Brain microvascular endothelial cell (primary cell): ENCODE results near the gene FAM217A.

ENCODE experiments used
- DNase-seq: peaks from one replicate; pipeline ENCODE4 v3.0.0-alpha.2; 2020
- H3K27ac ChIP-seq: fragments of 250-450 bp; sonication (Bioruptor Pico); 2 replicates; pipeline ENCODE4 v1.5.1; 2020; ENCODE audit warnings: mild to moderate bottlenecking, moderate library complexity
- H3K27me3 ChIP-seq: fragments of 250-450 bp; sonication (Bioruptor Pico); replicated peaks from 2 replicates; pipeline ENCODE4 v1.5.1; 2020; ENCODE audit warnings: mild to moderate bottlenecking
- H3K36me3 ChIP-seq: fragments of 250-450 bp; sonication (Bioruptor Pico); replicated peaks from 2 replicates; pipeline ENCODE4 v1.5.1; 2020; ENCODE audit warnings: mild to moderate bottlenecking
- H3K4me3 ChIP-seq: 2 replicates; pipeline ENCODE4 v1.5.1; 2011; ENCODE audit warnings: low read depth, mild to moderate bottlenecking, control low read depth, low read length, moderate library complexity
- in situ Hi-C: cut with HindIII; loops from 2 replicates; pipeline ENCODE4 v1.10.0; 2017; ENCODE audit warnings: low sequenced_read_pairs, low pct_ligation_motif_present
- TF ChIP-seq, protein P1 (sequence below): IDR thresholded peaks from 2 replicates; pipeline ENCODE4 v1.5.1; 2011; ENCODE audit warnings: low read depth, mild to moderate bottlenecking, moderate library complexity, low read length, control low read depth, inconsistent platforms; ENCODE audit errors: missing control alignments

FAM217A gene

DNA sequence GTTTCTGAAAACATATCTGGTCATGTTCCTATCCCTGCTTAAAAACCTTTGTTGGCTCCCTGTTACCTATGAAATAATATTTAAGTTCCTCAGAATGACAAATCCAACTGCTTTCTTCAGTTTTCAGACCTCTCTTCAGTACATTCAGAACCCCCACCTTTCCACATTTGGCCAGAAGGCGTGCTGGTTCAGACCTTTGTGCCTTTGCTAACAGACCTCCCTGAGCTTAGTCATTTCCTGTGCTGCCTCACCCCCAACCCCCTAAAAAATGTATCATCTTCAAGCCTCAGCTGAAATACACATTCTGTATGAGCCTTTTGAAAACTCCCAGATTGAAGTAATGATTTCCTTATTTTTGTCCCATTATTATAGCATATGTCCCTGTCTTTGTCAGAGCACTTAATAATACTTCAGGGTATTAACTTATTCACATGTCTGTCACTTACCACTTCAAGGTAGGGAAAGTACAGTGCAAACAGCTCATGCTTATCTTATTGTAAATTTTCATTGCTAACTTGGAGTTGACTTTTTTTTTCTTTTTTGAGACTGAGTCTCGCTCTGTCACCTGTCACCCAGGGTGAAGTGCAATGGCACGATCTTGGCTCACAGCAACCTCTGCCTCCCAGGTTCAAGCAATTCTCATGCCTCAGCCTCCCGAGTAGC lies 19.7 kb downstream of the FAM217A start:
- TF ChIP-seq, protein P1, sequence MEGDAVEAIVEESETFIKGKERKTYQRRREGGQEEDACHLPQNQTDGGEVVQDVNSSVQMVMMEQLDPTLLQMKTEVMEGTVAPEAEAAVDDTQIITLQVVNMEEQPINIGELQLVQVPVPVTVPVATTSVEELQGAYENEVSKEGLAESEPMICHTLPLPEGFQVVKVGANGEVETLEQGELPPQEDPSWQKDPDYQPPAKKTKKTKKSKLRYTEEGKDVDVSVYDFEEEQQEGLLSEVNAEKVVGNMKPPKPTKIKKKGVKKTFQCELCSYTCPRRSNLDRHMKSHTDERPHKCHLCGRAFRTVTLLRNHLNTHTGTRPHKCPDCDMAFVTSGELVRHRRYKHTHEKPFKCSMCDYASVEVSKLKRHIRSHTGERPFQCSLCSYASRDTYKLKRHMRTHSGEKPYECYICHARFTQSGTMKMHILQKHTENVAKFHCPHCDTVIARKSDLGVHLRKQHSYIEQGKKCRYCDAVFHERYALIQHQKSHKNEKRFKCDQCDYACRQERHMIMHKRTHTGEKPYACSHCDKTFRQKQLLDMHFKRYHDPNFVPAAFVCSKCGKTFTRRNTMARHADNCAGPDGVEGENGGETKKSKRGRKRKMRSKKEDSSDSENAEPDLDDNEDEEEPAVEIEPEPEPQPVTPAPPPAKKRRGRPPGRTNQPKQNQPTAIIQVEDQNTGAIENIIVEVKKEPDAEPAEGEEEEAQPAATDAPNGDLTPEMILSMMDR, result peak; percentile 59
- Histone ChIP-seq H3K27ac (peak overlapping the region; percentile 91), H3K4me3 (peak overlapping the region; percentile 20), H3K27me3 (no peaks in the 10 kb centered on the region), H3K36me3 (peaks cover 46% of the 10 kb centered on the region)
- peak; percentile 93 for DNase-seq
- in situ Hi-C loops, result no loop called here

DNA sequence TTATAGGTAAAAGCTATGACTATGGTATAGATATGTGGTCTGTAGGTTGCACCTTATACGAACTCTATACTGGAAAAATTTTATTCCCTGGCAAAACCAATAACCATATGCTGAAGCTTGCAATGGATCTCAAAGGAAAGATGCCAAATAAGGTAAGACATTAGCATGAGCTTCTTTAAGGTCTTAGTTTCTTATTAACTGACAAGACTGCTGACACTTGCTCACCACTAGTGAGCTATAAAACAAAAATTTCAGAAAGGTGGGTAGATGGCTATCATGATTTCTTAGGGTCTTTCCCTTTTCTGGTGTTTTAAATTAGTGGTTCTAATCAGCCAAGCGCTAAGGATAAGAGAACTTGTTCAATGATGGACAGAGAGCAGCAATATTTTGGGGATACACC lies 21.9 kb downstream of the FAM217A start:
- TF ChIP-seq, protein P1, result no peak
- Histone ChIP-seq H3K27me3 (no peaks in the 10 kb centered on the region), H3K36me3 (peaks cover 44% of the 10 kb centered on the region), H3K27ac (no peak overlapping the region), H3K4me3 (no peak overlapping the region)
- in situ Hi-C loops, result no loop called here
- no peak for DNase-seq

DNA sequence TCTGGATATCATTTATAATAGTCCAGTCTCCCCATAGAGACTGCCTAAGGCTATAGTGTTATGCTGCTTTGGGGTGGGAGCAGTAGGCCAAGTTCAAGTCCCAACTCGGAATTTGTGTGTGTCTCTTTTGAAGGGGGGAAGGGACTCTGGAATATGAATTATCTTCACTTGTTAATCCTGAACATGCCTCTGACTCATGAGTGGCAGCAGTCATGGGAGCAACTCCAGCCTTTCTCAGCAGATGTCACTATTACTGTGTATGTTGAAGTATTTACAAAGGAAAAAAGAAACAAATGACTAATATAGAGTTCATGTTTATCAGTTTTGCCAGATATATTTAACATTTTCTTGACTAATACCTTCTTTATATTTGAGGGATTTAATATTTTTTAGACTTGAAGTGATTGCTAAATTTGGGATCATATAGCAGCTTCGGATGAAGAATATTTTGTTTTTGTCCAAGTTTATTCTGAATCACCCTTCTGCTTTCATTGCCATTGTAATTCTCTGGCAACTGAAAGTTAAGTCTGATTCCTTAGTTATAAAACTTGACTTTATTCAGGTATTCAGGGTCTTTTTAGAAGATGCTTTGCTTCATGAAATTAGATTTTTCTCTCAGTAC lies 23.4 kb downstream of the FAM217A start:
- peak overlapping the region; percentile 32 for H3K27ac ChIP-seq
- no peak overlapping the region for H3K4me3 ChIP-seq
- in situ Hi-C loops, result no loop called here
- TF ChIP-seq, protein P1, result peak; percentile 71
- peak; percentile 91 for DNase-seq
- no peaks in the 10 kb centered on the region for H3K27me3 ChIP-seq
- H3K36me3 ChIP-seq, result peaks cover 49% of the 10 kb centered on the region

DNA sequence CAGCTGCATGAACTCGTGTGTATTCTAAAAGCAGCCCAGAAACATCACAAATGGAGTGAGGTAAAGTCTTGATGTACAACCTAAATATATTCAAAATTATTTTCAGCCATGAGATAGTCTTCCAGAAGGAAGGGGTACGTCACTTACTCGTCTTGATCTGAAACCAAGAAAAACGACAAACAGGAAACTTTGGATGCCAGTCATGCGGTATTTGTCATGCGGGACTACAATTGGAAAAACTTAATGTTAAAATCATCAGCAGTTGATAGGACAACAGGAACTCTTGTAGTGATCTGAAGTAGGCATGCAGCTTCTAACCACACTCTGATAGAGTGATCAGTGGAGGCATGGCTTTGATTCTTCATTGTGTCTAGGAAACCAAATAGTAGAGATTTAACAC lies 29.7 kb downstream of the FAM217A start:
- DNase-seq, result no peak
- TF ChIP-seq, protein P1, result no peak
- Histone ChIP-seq H3K36me3 (peaks cover 56% of the 10 kb centered on the region), H3K4me3 (no peak overlapping the region), H3K27me3 (no peaks in the 10 kb centered on the region), H3K27ac (no peak overlapping the region)
- in situ Hi-C loops, result no loop called here

DNA sequence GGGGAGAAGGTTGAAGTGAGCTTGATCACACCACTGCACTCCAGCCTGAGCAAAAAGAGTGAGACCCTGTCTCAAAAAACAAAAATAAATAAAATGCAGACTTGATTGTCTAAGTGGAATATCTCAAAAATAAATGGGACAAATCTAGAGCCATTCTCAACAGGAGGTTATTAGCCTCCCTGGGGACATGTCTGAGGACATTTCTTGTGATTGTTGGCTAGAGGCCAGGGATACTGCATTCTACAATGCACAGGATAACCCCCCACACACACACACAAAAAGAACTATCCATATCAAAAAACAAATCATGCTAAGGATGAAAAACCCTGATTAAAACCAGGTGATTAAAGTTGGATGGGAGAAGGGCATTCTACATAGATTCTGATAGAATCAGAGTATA lies 37.5 kb downstream of the FAM217A start:
- TF ChIP-seq, protein P1, result no peak
- Histone ChIP-seq H3K27ac (no peak overlapping the region), H3K36me3 (peaks cover 54% of the 10 kb centered on the region), H3K27me3 (no peaks in the 10 kb centered on the region), H3K4me3 (no peak overlapping the region)
- in situ Hi-C loops, result no loop called here
- DNase-seq, result no peak
